Naive thymus-derived CD4-positive, alpha-beta T cell (primary cell): ENCODE results near the gene PLIN4. TPM values are rescaled to one million over a fixed set of nuclear protein-coding genes. Genes with fewer than 3 reads are reported as not detected.
A peak's percentile ranks its signal among the peaks of the same experiment; 100 is the strongest.

Experiments used
- ATAC-seq: fragments of 150-1000 bp; cut with Tn5 transposase; 2 replicates; pipeline ENCODE4 v1.10.0; 2021; ENCODE audit warnings: mild to moderate bottlenecking, moderate library complexity
- CTCF ChIA-PET: fragments of 350-600 bp; sonication (Branson Sonifier 250); formaldehyde crosslinking; loops from one replicate; lab custom pipeline; 2021; ENCODE audit warnings: antibody characterized with exemption; lab: Charles Lee
- POLR2A ChIA-PET: fragments of 350-600 bp; sonication (Branson Sonifier 250); formaldehyde crosslinking; loops from one replicate; lab custom pipeline; 2021; ENCODE audit warnings: antibody characterized with exemption, inconsistent platforms; lab: Charles Lee
- DNase-seq, 9 donors: peaks; one replicate each; pipeline versions ENCODE4 v3.0.0 to v3.0.0-alpha.2; 2020 to 2022; ENCODE audit warnings: mixed read lengths in 1 of 9
- H3K27ac ChIP-seq: one replicate; pipeline ENCODE4 v1.7.0; 2013; ENCODE audit warnings: mild to moderate bottlenecking, low read depth, low read length, moderate library complexity
- H3K27me3 ChIP-seq, 2 donors: one replicate each; pipeline ENCODE4 v1.7.0; 2013; ENCODE audit warnings: low read length in 2 of 2, mild to moderate bottlenecking in 2 of 2, moderate library complexity in 2 of 2; ENCODE audit not compliant: control insufficient read depth in 2 of 2, insufficient read depth in 2 of 2
- H3K36me3 ChIP-seq, 3 experiments: 1 replicate in 2 of 3; 2 replicates in 1 of 3; pipeline ENCODE4 v1.7.0; 2013; ENCODE audit warnings: low read length in 3 of 3, mild to moderate bottlenecking in 3 of 3, moderate library complexity in 1 of 3; ENCODE audit not compliant: insufficient read depth in 3 of 3, control insufficient read depth in 2 of 3
- H3K4me1 ChIP-seq, 2 donors: one replicate each; pipeline ENCODE4 v1.7.0; 2013; ENCODE audit warnings: low read length in 2 of 2, mild to moderate bottlenecking in 2 of 2, moderate library complexity in 1 of 2; ENCODE audit not compliant: control insufficient read depth in 2 of 2, insufficient read depth in 2 of 2
- H3K4me3 ChIP-seq: 2 replicates; pipeline ENCODE4 v1.7.0; 2013; ENCODE audit warnings: mild to moderate bottlenecking, low read length
- H3K9me3 ChIP-seq, 3 experiments: 1 replicate in 2 of 3; 2 replicates in 1 of 3; pipeline ENCODE4 v1.7.0; 2013; ENCODE audit warnings: low read length in 3 of 3; ENCODE audit not compliant: control insufficient read depth in 2 of 3
- H3K27ac Mint-ChIP-seq, 9 donors: one replicate each; pipeline ENCODE4 v1.8.0; 2020 to 2022; ENCODE audit warnings: mixed read lengths in 9 of 9, mild to moderate bottlenecking in 8 of 9, moderate library complexity in 5 of 9, inconsistent platforms in 2 of 9
- H3K27me3 Mint-ChIP-seq, 5 donors: one replicate each; pipeline ENCODE4 v1.8.0; 2021 to 2022; ENCODE audit warnings: mixed read lengths in 5 of 5, mild to moderate bottlenecking in 1 of 5
- H3K36me3 Mint-ChIP-seq, 5 donors: one replicate each; pipeline ENCODE4 v1.8.0; 2020 to 2022; ENCODE audit warnings: mixed read lengths in 5 of 5, mild to moderate bottlenecking in 3 of 5, inconsistent platforms in 1 of 5
- H3K4me1 Mint-ChIP-seq, 7 donors: one replicate each; pipeline ENCODE4 v1.8.0; 2020 to 2022; ENCODE audit warnings: mixed read lengths in 7 of 7, mild to moderate bottlenecking in 3 of 7, inconsistent platforms in 1 of 7
- H3K4me3 Mint-ChIP-seq, 10 donors: one replicate each; pipeline ENCODE4 v1.8.0; 2020 to 2022; ENCODE audit warnings: mild to moderate bottlenecking in 10 of 10, mixed read lengths in 10 of 10, moderate library complexity in 6 of 10, inconsistent platforms in 2 of 10
- H3K9me3 Mint-ChIP-seq, 11 donors: one replicate each; pipeline ENCODE4 v1.8.0; 2020 to 2022; ENCODE audit warnings: mixed read lengths in 11 of 11, mild to moderate bottlenecking in 4 of 11, inconsistent platforms in 1 of 11, moderate library complexity in 1 of 11
- intact Hi-C, 2 donors: fragments of 100-400 bp; cut with micrococcal nuclease; formaldehyde crosslinking; loops; one replicate each; pipeline ENCODE4 v1.15.1; 2023
- polyA plus RNA-seq, 2 donors: library from polyadenylated mRNA; unstranded; fragments of 300-500 nt; fragmentation: Illumina TruSeq; gene quantifications; one replicate each; pipeline ENCODE4 v1.2.3, GENCODE V29; 2021
- total RNA-seq, 6 experiments: library from RNA in 5 of 6; stranded (reverse) in 5 of 6; gene quantifications; 1 replicate in 5 of 6; 2 replicates in 1 of 6; pipeline ENCODE4 v1.2.3 and lab custom pipeline; 2021 to 2026

PLIN4 gene
- total and polyA plus RNA-seq, 7 experiments from 2014 or later, result 0.08 to 0.24 (median 0.11) TPM; not detected in 2

DNA sequence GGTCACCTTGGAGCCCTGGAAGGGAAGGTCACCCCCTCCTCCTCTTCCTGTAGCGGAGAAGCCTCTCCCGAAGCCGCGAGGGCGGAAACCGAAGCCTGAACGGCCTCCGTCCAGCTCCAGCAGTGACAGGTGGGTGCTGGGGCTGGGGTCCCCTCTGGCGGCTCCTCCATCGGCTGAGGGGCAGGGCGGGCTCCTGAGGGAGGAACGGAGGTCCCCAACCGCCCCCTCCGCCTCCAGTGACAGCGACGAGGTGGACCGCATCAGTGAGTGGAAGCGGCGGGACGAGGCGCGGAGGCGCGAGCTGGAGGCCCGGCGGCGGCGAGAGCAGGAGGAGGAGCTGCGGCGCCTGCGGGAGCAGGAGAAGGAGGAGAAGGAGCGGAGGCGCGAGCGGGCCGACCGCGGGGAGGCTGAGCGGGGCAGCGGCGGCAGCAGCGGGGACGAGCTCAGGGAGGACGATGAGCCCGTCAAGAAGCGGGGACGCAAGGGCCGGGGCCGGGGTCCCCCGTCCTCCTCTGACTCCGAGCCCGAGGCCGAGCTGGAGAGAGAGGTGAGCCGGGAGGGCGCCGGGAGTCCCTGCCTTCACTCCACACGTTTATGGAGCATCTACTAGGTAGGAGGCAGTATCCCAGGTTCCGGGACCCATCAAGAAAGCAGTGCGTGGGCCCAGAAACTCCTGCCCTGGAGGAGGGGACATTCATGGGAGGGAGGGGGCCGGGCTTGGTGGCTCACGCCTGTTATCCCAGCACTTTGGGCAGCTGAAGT is 24.2 kb downstream of the PLIN4 start:
- Histone ChIP-seq H3K27me3 (no peaks in the 10 kb centered on the region), H3K9me3 (no peaks in the 10 kb centered on the region), H3K4me3 (no peak overlapping the region), H3K36me3 (peaks cover 0 to 74% (median 9%) of the 10 kb centered on the region in 3 experiments), H3K4me1 (no peaks in the 10 kb centered on the region), H3K27ac (no peak overlapping the region)
- H3K36me3 Mint-ChIP-seq, result peaks cover 0 to 14% (median 4%) of the 10 kb centered on the region in 5 donors
- no peak for DNase-seq
- ChIA-PET CTCF (no interaction called here), POLR2A (no interaction called here)
- no peaks in the 10 kb centered on the region for H3K27me3 Mint-ChIP-seq
- H3K27ac Mint-ChIP-seq, result no peak overlapping the region
- no peak overlapping the region for H3K4me3 Mint-ChIP-seq
- ATAC-seq, result no peak
- intact Hi-C loops, result no loop called here
- H3K9me3 Mint-ChIP-seq, result no peaks in the 10 kb centered on the region
- no peaks in the 10 kb centered on the region for H3K4me1 Mint-ChIP-seq

DNA sequence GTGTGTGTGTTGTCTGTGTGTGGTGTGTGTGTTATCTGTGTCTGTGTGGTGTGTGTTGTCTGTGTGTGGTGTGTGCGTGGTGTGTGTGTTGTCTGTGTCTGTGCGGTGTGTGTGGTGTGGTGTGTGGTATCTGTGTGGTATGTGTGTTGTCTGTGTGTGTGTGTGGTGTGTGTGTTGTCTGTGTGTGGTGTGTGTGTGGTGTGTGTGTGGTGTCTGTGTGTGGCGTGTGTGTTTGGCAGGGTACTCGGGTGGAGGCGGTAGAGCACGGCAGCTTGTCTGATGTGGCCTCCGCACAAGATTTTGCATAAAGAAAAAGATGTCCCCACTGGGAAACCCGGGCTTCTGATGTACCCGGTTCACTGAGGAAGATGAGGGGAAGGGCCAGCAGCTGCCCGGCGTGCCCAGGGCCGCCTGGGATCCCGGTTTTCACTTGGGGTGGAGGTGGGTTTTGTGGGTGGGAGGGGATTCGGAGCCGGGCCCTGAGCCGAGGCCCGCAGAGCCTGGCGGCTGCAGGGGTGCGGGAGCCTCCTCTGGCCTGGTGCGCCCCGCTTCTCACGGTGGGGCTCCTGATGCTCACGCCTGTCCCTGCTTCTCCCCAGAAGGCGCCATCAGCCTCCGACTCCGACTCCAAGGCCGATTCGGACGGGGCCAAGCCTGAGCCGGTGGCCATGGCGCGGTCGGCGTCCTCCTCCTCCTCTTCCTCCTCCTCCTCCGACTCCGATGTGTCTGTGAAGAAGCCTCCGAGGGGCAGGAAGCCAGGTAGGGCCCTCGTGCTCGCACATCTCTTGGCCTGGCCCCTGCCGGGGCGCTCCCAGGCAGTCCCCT is 25.0 kb downstream of the PLIN4 start:
- no peak for ATAC-seq
- Mint-ChIP-seq H3K27ac (no peak overlapping the region), H3K36me3 (peaks cover 0 to 15% (median 4%) of the 10 kb centered on the region in 5 donors), H3K4me3 (no peak overlapping the region), H3K9me3 (no peaks in the 10 kb centered on the region), H3K27me3 (no peaks in the 10 kb centered on the region), H3K4me1 (no peaks in the 10 kb centered on the region)
- ChIA-PET CTCF (no interaction called here), POLR2A (no interaction called here)
- H3K36me3 ChIP-seq, result peaks cover 0 to 77% (median 5%) of the 10 kb centered on the region in 3 experiments
- no peaks in the 10 kb centered on the region for H3K27me3 ChIP-seq
- no peaks in the 10 kb centered on the region for H3K9me3 ChIP-seq
- H3K4me1 ChIP-seq, result no peaks in the 10 kb centered on the region
- no peak for DNase-seq
- H3K27ac ChIP-seq, result no peak overlapping the region
- intact Hi-C loops, result no loop called here
- H3K4me3 ChIP-seq, result no peak overlapping the region

- H3K9me3 Mint-ChIP-seq, result no peaks in the 10 kb centered on the region
- peaks cover 0 to 71% (median 0%) of the 10 kb centered on the region in 3 experiments for H3K36me3 ChIP-seq
Observed at GRCh38 chr19:4492337-4493103, 25.8 kb downstream of the PLIN4 start.

DNA sequence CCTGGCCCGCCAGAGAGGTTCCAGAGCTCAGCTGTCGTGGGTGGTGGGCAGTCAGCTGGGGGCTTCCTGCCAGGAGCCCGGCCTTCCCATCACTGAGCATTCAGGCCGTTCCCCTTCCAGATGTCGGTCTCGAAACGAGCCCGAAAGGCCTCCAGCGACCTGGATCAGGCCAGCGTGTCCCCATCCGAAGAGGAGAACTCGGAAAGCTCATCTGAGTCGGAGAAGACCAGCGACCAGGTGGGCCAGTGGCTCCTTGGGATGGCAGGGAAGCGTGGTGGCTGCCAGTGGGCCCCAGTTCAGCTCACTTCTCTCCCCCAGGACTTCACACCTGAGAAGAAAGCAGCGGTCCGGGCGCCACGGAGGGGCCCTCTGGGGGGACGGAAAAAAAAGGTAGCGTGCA is 26.8 kb downstream of the PLIN4 start:
- no peak overlapping the region for H3K4me3 Mint-ChIP-seq
- intact Hi-C loops, result no loop called here
- CTCF ChIA-PET, result no interaction called here

More at GRCh38 chr19:4492337-4493103, 25.8 kb downstream of the PLIN4 start:
- no peak overlapping the region for H3K27ac Mint-ChIP-seq
- H3K4me1 Mint-ChIP-seq, result no peaks in the 10 kb centered on the region
- intact Hi-C loops, result no loop called here
- no peak overlapping the region for H3K4me3 ChIP-seq
- H3K4me3 Mint-ChIP-seq, result no peak overlapping the region
- H3K9me3 ChIP-seq, result no peaks in the 10 kb centered on the region
- no peaks in the 10 kb centered on the region for H3K27me3 ChIP-seq
- no peak for ATAC-seq
- ChIA-PET CTCF (no interaction called here), POLR2A (no interaction called here)
- peaks cover 0 to 16% (median 5%) of the 10 kb centered on the region in 5 donors for H3K36me3 Mint-ChIP-seq
- H3K4me1 ChIP-seq, result no peaks in the 10 kb centered on the region
- DNase-seq, result no peak
- no peaks in the 10 kb centered on the region for H3K27me3 Mint-ChIP-seq
- H3K27ac ChIP-seq, result no peak overlapping the region

DNA sequence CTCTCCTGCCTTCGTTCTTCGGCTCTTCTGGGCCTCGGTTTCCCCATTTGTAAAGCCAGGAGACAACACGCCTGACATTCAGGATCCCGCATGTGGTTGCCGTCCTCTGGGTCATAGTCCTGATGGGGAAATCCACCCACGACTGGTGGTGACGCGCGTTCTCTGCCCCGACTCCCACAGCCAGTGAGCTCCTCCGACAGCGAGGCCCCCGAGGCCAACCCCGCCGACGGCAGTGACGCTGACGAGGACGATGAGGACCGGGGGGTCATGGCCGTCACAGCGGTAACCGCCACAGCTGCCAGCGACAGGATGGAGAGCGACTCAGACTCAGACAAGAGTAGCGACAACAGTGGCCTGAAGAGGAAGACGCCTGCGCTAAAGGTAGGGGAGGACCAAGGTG is 29.8 kb downstream of the PLIN4 start:
- Histone ChIP-seq H3K4me3 (no peak overlapping the region), H3K4me1 (no peaks in the 10 kb centered on the region), H3K27me3 (no peaks in the 10 kb centered on the region), H3K36me3 (peaks cover 0 to 47% (median 0%) of the 10 kb centered on the region in 3 experiments), H3K9me3 (no peaks in the 10 kb centered on the region), H3K27ac (no peak overlapping the region)
- ChIA-PET POLR2A (no interaction called here), CTCF (no interaction called here)
- DNase-seq, result no peak
- no peaks in the 10 kb centered on the region for H3K27me3 Mint-ChIP-seq
- no peak for ATAC-seq
- no peaks in the 10 kb centered on the region for H3K9me3 Mint-ChIP-seq
- H3K27ac Mint-ChIP-seq, result no peak overlapping the region
- peaks cover 0 to 26% (median 12%) of the 10 kb centered on the region in 5 donors for H3K36me3 Mint-ChIP-seq
- no peak overlapping the region for H3K4me3 Mint-ChIP-seq
- H3K4me1 Mint-ChIP-seq, result peaks cover 0 to 3% (median 0%) of the 10 kb centered on the region in 7 donors
- intact Hi-C loops, result no loop called here

More for the DNA sequence above, 26.8 kb downstream of the PLIN4 start:
- ATAC-seq (no peak), DNase-seq (no peak)
- Histone ChIP-seq H3K36me3 (peaks cover 0 to 68% (median 0%) of the 10 kb centered on the region in 3 experiments), H3K9me3 (no peaks in the 10 kb centered on the region), H3K27me3 (no peaks in the 10 kb centered on the region), H3K4me1 (no peaks in the 10 kb centered on the region), H3K4me3 (no peak overlapping the region), H3K27ac (no peak overlapping the region)
- POLR2A ChIA-PET, result no interaction called here
- peaks cover 0 to 20% (median 9%) of the 10 kb centered on the region in 5 donors for H3K36me3 Mint-ChIP-seq
- H3K4me1 Mint-ChIP-seq, result no peaks in the 10 kb centered on the region
- H3K27ac Mint-ChIP-seq, result no peak overlapping the region
- H3K9me3 Mint-ChIP-seq, result no peaks in the 10 kb centered on the region
- no peaks in the 10 kb centered on the region for H3K27me3 Mint-ChIP-seq

- DNase-seq, result no peak
- peak overlapping the region in 1 of 9 donors; percentile 1 for H3K27ac Mint-ChIP-seq
- Histone ChIP-seq H3K9me3 (no peaks in the 10 kb centered on the region), H3K4me3 (no peak overlapping the region), H3K36me3 (peaks cover 0 to 44% (median 0%) of the 10 kb centered on the region in 3 experiments), H3K27me3 (no peaks in the 10 kb centered on the region), H3K27ac (no peak overlapping the region), H3K4me1 (no peaks in the 10 kb centered on the region)
- ATAC-seq, result no peak
- H3K27me3 Mint-ChIP-seq, result no peaks in the 10 kb centered on the region
- no peak overlapping the region for H3K4me3 Mint-ChIP-seq
- ChIA-PET CTCF (no interaction called here), POLR2A (no interaction called here)
- intact Hi-C loops, result no loop called here
- peaks cover 0 to 3% (median 0%) of the 10 kb centered on the region in 7 donors for H3K4me1 Mint-ChIP-seq
- peaks cover 0 to 29% (median 12%) of the 10 kb centered on the region in 5 donors for H3K36me3 Mint-ChIP-seq
- H3K9me3 Mint-ChIP-seq, result no peaks in the 10 kb centered on the region
Observed at GRCh38 chr19:4487572-4487971, 30.7 kb downstream of the PLIN4 start.
